ENCODE results near the gene GARNL3. TPM values are rescaled to one million over a fixed set of nuclear protein-coding genes. Genes with fewer than 3 reads are reported as not detected.

The GARNL3 gene
- total and polyA plus RNA-seq, 2 of the 13 experiments (the other 11 are each of a cell fraction or from before 2014, with no cell fraction given): 3.9 to 11.0 TPM

GRCh38 chr9:127423934-127424675 lies 159.5 kb downstream of the GARNL3 start, which contains the start of gene ZNF79 (continued):
- TF ChIP-seq ZKSCAN8 (CRISPR knock-in tag; IDR thresholded peaks at IDR 0.05; ENCODE audit: borderline replicate concordance) (peak; percentile 51; the same call in 1 of the 2 replicates), ZNF337 (CRISPR knock-in tag; IDR thresholded peaks at IDR 0.05; ENCODE audit: borderline replicate concordance, low read depth) (no peak), HCFC1 (IDR thresholded peaks at IDR 0.05; ENCODE audit: low read depth, low read length) (peak; percentile 83), HNRNPL (IDR thresholded peaks at IDR 0.05; ENCODE audit: low read depth, low read length) (0 out of 2 replicates have a peak, but pooled peaks have one; percentile 33), POLR2A (IDR thresholded peaks at IDR 0.05; ENCODE audit: insufficient read depth in 1 of 2, low read depth in 2 of 2, low read length in 2 of 2) (peak; percentile 62 to 85), ZNF616 (CRISPR knock-in tag; IDR thresholded peaks at IDR 0.05; ENCODE audit: low read depth) (0 out of 2 replicates have a peak, but pooled peaks have one; percentile 17), REPIN1 (CRISPR knock-in tag; IDR thresholded peaks at IDR 0.05; ENCODE audit: borderline replicate concordance, low read depth) (peak; percentile 56; the same call in 1 of the 2 replicates), ZNF274 (CRISPR knock-in tag; IDR thresholded peaks at IDR 0.05) (no peak; the same call in 1 of the 2 replicates), U2AF1 (optimal IDR thresholded peaks at IDR 0.05; ENCODE audit: low read depth, low read length) (no peak), SAP130 (CRISPR knock-in tag; IDR thresholded peaks at IDR 0.05; ENCODE audit: low read depth) (peak; percentile 95), PHF5A (CRISPR knock-in tag; IDR thresholded peaks at IDR 0.05; ENCODE audit: low read depth, unreplicated experiment) (no peak), ZNF282 (IDR thresholded peaks at IDR 0.05; ENCODE audit: partially characterized antibody) (no peak), AFF4 (CRISPR knock-in tag; IDR thresholded peaks at IDR 0.05) (no peak), MXD1 (CRISPR knock-in tag; IDR thresholded peaks at IDR 0.05) (no peak; the same call in 1 of the 2 replicates), MAFF (IDR thresholded peaks at IDR 0.05; ENCODE audit: low read depth, low read length) (peak; percentile 2; the same call in 1 of the 2 replicates), ZNF160 (CRISPR knock-in tag; IDR thresholded peaks at IDR 0.05) (0 out of 2 replicates have a peak, but pooled peaks have one; percentile 51), SIN3A (IDR thresholded peaks at IDR 0.05; ENCODE audit: borderline replicate concordance, low read depth, low read length) (peak; percentile 83), ZNF607 (CRISPR knock-in tag; IDR thresholded peaks at IDR 0.05; ENCODE audit: borderline replicate concordance) (peak; percentile 82; the same call in 1 of the 2 replicates), ZNF331 (CRISPR knock-in tag; IDR thresholded peaks at IDR 0.05) (peak; percentile 39; the same call in 1 of the 2 replicates), KAT8 (CRISPR knock-in tag; IDR thresholded peaks at IDR 0.05) (peak; percentile 98), ZFYVE20 (CRISPR knock-in tag; IDR thresholded peaks at IDR 0.05; ENCODE audit: borderline replicate concordance, low read depth) (no peak), TRIM24 (CRISPR knock-in tag; IDR thresholded peaks at IDR 0.05) (no peak), GABPA (IDR thresholded peaks at IDR 0.05; ENCODE audit: low read depth, low read length) (peak; percentile 84), GABPA (CRISPR knock-in tag; IDR thresholded peaks at IDR 0.05; ENCODE audit: low read depth) (peak; percentile 99)
